ENCODE results near the gene LOXL1. TPM values are rescaled to one million over a fixed set of nuclear protein-coding genes. Genes with fewer than 3 reads are reported as not detected.

The LOXL1 gene
- total and polyA plus RNA-seq, 2 donors (not counting 1 experiment from before 2014, with no cell fraction given) = 0.21 to 0.49 TPM

DNA sequence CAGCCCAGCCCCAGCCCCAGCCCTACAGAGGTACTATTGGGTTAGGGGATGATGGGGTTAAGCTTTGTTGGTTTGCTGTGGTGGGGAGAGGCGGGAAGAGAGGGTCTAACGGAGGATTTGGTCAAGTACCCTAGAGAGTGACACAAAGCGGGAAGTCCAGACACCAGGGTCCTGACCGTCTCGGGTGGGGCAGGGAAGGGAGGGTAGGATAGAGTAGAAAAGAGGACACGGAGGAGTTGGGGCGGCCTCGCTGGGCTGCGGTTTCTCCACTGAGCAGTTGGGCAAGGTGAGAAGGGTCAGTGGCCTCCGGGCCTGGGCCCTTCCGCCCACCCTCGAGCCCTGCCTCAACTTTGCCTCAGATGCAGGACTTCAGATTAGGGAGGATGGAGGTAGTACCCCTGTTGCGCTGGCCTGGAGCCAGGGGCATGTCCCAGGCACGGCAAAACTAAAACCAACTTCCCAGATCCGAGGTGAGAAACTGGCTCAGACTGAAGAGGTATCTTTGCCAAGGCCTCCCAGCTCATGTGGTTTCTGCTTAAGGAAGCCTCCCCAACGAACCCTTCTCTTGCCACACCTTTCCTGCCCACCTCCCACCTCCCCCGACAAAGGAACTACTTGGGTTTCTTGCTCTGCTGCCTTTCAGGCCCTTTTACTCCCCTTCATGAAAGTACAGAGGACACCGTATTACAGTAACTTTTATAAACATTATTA, 68.8 kb downstream of the LOXL1 start:
- intact Hi-C loops (cut with micrococcal nuclease) = loop anchor here (1.0 to 10.0 kb wide), 9 partner anchors 12 to 1907 kb away; partner anchors contain the start of genes ARID3B, FBXO22, MYO9A and SENP8
- Mint-ChIP-seq H3K27me3 (no peaks in the 10 kb centered on the region), H3K4me1 (peaks cover 62% of the 10 kb centered on the region), H3K4me3 (peak overlapping the region; percentile 87), H3K27ac (peak overlapping the region; percentile 83), H3K9me3 (ENCODE audit: insufficient read depth) (no peaks in the 10 kb centered on the region)
- TF ChIP-seq CTCF (IDR thresholded peaks at IDR 0.05) = no peak
- TF ChIP-seq EZH2 (IDR thresholded peaks at IDR 0.05; ENCODE audit: borderline replicate concordance, insufficient read depth, low read depth, low read length, poor library complexity, severe bottlenecking) = no peak
- Histone ChIP-seq H3K4me2 (replicated peaks; ENCODE audit: low read depth, low read length, poor library complexity, severe bottlenecking) (peak overlapping the region; percentile 94), H3K79me2 (ENCODE audit: control insufficient read depth, insufficient read depth, low read length) (peaks cover 82% of the 10 kb centered on the region), H3K27me3 (replicated peaks in 1 of 4; ENCODE audit: control extremely low read depth in 1 of 4, control insufficient read depth in 3 of 4, insufficient read depth in 4 of 4, low read length in 3 of 4) (no peaks in the 10 kb centered on the region), H3K4me1 (ENCODE audit: control insufficient read depth in 2 of 2, insufficient read depth in 2 of 2, low read length in 2 of 2) (peaks cover 52 to 75% of the 10 kb centered on the region in 2 donors), H2AFZ (ENCODE audit: insufficient read depth, low read depth, low read length, poor library complexity, severe bottlenecking) (peak overlapping the region; percentile 96), H3K27ac (ENCODE audit: low read length in 2 of 2) (peak overlapping the region; percentile 82 to 90), H3K9me3 (ENCODE audit: control extremely low read depth in 1 of 3, control insufficient read depth in 2 of 3, insufficient read depth in 1 of 3, low read length in 2 of 3) (no peaks in the 10 kb centered on the region), H4K20me1 (ENCODE audit: control insufficient read depth, insufficient read depth, low read length, poor library complexity, severe bottlenecking) (peaks cover 21% of the 10 kb centered on the region), H3K36me3 (replicated peaks in 1 of 2; ENCODE audit: control extremely low read depth in 1 of 2, control insufficient read depth in 1 of 2, extremely low read depth in 1 of 2, insufficient read depth in 2 of 2, low read length in 1 of 2) (peaks cover 0 to 18% of the 10 kb centered on the region in 2 experiments), H3K4me3 (ENCODE audit: control extremely low read depth in 1 of 5, extremely low read depth in 1 of 5, insufficient read depth in 1 of 5, low read depth in 2 of 5, low read length in 4 of 5) (peak overlapping the region; percentile 36 to 96 (median 89)), H3K9ac (ENCODE audit: low read length) (peak overlapping the region; percentile 91)
- WGBS (ENCODE audit: insufficient coverage) = under 1% methylated on average over 17 of the region's 18 CpGs
- CTCF ChIA-PET = interaction anchor here (1.0 to 3.5 kb wide), 12 partner anchors 8 to 127 kb away, joined by 3 to 24 read pairs (median 6); no protein-coding TSS in a partner anchor
- DNase-seq (peak; percentile 49), ATAC-seq (ENCODE audit: low read depth) (no peak)
- POLR2A ChIA-PET = interaction anchor here (0.9 to 1.1 kb wide), 2 partner anchors 12 to 54 kb away, joined by 4 to 5 read pairs; no protein-coding TSS in a partner anchor

- Histone ChIP-seq H3K4me1 (ENCODE audit: control insufficient read depth in 2 of 2, insufficient read depth in 2 of 2, low read length in 2 of 2) (peaks cover 50 to 71% of the 10 kb centered on the region in 2 donors), H3K79me2 (ENCODE audit: control insufficient read depth, insufficient read depth, low read length) (peaks cover 90% of the 10 kb centered on the region)
These were observed 70.0 kb downstream of the LOXL1 start for GRCh38 chr15:73996267-73996666.

More at GRCh38 chr15:73996267-73996666, 70.0 kb downstream of the LOXL1 start:
- H4K20me1 ChIP-seq (ENCODE audit: control insufficient read depth, insufficient read depth, low read length, poor library complexity, severe bottlenecking) = peaks cover 21% of the 10 kb centered on the region
- no peaks in the 10 kb centered on the region for H3K9me3 ChIP-seq (ENCODE audit: control extremely low read depth in 1 of 3, control insufficient read depth in 2 of 3, insufficient read depth in 1 of 3, low read length in 2 of 3)
- Mint-ChIP-seq H3K27me3 (no peaks in the 10 kb centered on the region), H3K4me3 (peak overlapping the region; percentile 87), H3K27ac (peak overlapping the region; percentile 11), H3K4me1 (peaks cover 67% of the 10 kb centered on the region), H3K9me3 (ENCODE audit: insufficient read depth) (no peaks in the 10 kb centered on the region)
- intact Hi-C loops (cut with micrococcal nuclease) = loop anchor here (10.0 kb wide), 2 partner anchors 1639 to 1881 kb away; partner anchors contain the start of genes MYO9A and SENP8
- H3K27me3 ChIP-seq (replicated peaks in 1 of 4; ENCODE audit: control extremely low read depth in 1 of 4, control insufficient read depth in 3 of 4, insufficient read depth in 4 of 4, low read length in 3 of 4) = no peaks in the 10 kb centered on the region
- peak overlapping the region; percentile 94 for H3K4me2 ChIP-seq (replicated peaks; ENCODE audit: low read depth, low read length, poor library complexity, severe bottlenecking)
- peak overlapping the region; percentile 91 for H3K9ac ChIP-seq (ENCODE audit: low read length)
- no CpG with 5 or more reads among the region's 2 CpGs for WGBS (ENCODE audit: insufficient coverage)
- H3K27ac ChIP-seq (ENCODE audit: low read length in 2 of 2) = peak overlapping the region; percentile 42 to 90
- peak overlapping the region in 4 of 5 experiments; percentile 12 to 96 (median 76) for H3K4me3 ChIP-seq (ENCODE audit: control extremely low read depth in 1 of 5, extremely low read depth in 1 of 5, insufficient read depth in 1 of 5, low read depth in 2 of 5, low read length in 4 of 5)
- TF ChIP-seq EZH2 (IDR thresholded peaks at IDR 0.05; ENCODE audit: borderline replicate concordance, insufficient read depth, low read depth, low read length, poor library complexity, severe bottlenecking) (no peak), CTCF (IDR thresholded peaks at IDR 0.05) (no peak)
- POLR2A ChIA-PET = no interaction called here
- ATAC-seq (ENCODE audit: low read depth) (no peak), DNase-seq (no peak)
- peaks cover 0 to 23% of the 10 kb centered on the region in 2 experiments for H3K36me3 ChIP-seq (replicated peaks in 1 of 2; ENCODE audit: control extremely low read depth in 1 of 2, control insufficient read depth in 1 of 2, extremely low read depth in 1 of 2, insufficient read depth in 2 of 2, low read length in 1 of 2)
- H2AFZ ChIP-seq (ENCODE audit: insufficient read depth, low read depth, low read length, poor library complexity, severe bottlenecking) = peak overlapping the region; percentile 36
- CTCF ChIA-PET = interaction anchor here (0.8 kb wide), 1 partner anchor 23 kb away, joined by 6 read pairs; no protein-coding TSS in a partner anchor

All from B cell (primary cell).